Measurements from ENCODE around the gene ZNF354C.

- no peak for TF ChIP-seq CHD4 (IDR thresholded peaks at IDR 0.05; ENCODE audit: insufficient read depth, insufficient replicate concordance, low read depth, low read length, poor library complexity, severe bottlenecking)
- TF ChIP-seq MAX (CRISPR knock-in tag; IDR thresholded peaks at IDR 0.05): no peak
- TF ChIP-seq ZBTB40 (IDR thresholded peaks at IDR 0.05): no peak
- no peak for TF ChIP-seq ZBTB40 (CRISPR knock-in tag; IDR thresholded peaks at IDR 0.05)
- no peak for TF ChIP-seq CREM (IDR thresholded peaks at IDR 0.05; ENCODE audit: low read depth)
- no peak for TF ChIP-seq ZNF146 (CRISPR knock-in tag; IDR thresholded peaks at IDR 0.05; ENCODE audit: unreplicated experiment)
- TF ChIP-seq JUNB (CRISPR knock-in tag; conservative IDR thresholded peaks at IDR 0.05): no peak
- no peak for TF ChIP-seq ZNF512 (tag; IDR thresholded peaks at IDR 0.05)
- TF ChIP-seq CTCF (IDR thresholded peaks at IDR 0.05 in 2 of 3, conservative IDR thresholded peaks at IDR 0.05 in 1 of 3; ENCODE audit: insufficient read depth in 2 of 3, low read depth in 1 of 3, low read length in 3 of 3): no peak
Observed at GRCh38 chr5:179118338-179118737, 58.2 kb downstream of the ZNF354C start.
